ENCODE results near the gene KCNG2. TPM values are rescaled to one million over a fixed set of nuclear protein-coding genes. Genes with fewer than 3 reads are reported as not detected.
A peak's percentile ranks its signal among the peaks of the same experiment; 100 is the strongest.

KCNG2 gene
- total and polyA plus RNA-seq, 2 of the 13 experiments (the other 11 are each of a cell fraction or from before 2014, with no cell fraction given) = not detected

DNA sequence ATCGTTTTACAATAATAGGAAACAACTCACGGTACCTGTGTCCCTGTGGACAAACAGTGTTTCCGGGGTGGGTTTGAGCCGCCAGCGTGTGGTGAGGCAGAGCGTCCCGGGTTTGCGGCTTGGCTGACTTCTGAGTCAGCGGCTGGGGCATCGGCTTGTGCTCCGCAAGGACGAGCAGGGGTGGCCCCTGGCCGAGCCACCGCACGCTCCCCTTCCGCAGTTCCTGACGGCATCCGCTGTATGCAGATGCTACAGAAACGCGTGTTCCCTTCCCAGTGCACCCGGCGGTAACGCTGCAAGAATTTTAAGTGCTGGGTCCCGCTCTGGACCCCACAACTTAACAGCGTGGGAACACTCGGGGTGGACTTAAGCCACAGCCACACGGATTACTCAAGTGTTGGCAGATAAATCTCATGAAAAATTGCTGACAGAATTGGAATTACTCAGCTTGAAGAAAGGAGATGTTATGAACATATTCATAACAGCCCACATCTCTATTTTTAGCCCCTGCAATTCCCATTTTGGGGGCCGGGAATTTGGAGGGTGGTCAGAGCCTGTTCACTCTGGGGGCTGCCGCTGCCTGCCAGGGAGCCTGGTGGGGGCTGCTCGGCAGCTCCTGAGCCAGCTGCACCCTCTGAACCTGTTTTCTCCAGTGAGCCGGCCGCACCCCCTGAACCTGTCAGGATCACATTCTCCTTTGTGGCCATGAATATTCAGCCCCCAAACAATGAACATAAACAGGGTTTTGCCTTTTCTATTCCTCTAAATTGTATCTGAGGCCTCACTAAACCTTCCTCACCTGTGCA lies 12.6 kb upstream of the KCNG2 start:
- H3K4me2 ChIP-seq (ENCODE audit: low read depth, low read length) = no peak overlapping the region
- H3K27ac ChIP-seq (ENCODE audit: extremely low read length, insufficient read depth, low read length) = no peak overlapping the region
- no peak overlapping the region for H3K9ac ChIP-seq (ENCODE audit: insufficient read depth, low read depth, low read length)
- peaks cover 13% of the 10 kb centered on the region; the same call in 1 of the 2 replicates for H3K4me1 ChIP-seq (ENCODE audit: insufficient read depth, low read length)
- peaks cover 12 to 54% of the 10 kb centered on the region in 2 experiments for H3K27me3 ChIP-seq (ENCODE audit: control insufficient read depth in 1 of 2, insufficient read depth in 2 of 2, low read length in 2 of 2)
- H3K4me3 ChIP-seq (replicated peaks in 1 of 3; ENCODE audit: insufficient read depth in 1 of 3, low read depth in 2 of 3, low read length in 3 of 3) = no peak overlapping the region
- intact Hi-C loops (cut with micrococcal nuclease; ENCODE audit: unreplicated experiment) (no loop called here), in situ Hi-C loops (cut with HindIII; ENCODE audit: extremely low pct_ligation_motif_present, low pct_unique_long_range_greater_than_20kb) (no loop called here)
- no peak for DNase-seq (ENCODE audit: low spot score)
- ChIA-PET CTCF (ENCODE audit: low intra/inter-chr PET ratio, low total read pairs) (no interaction called here), POLR2A (no interaction called here)
- no peak overlapping the region for H2AFZ ChIP-seq (ENCODE audit: low read length)
- H3K79me2 ChIP-seq (ENCODE audit: insufficient read depth, low read length) = no peaks in the 10 kb centered on the region
- H3K9me3 ChIP-seq (ENCODE audit: low read length) = no peaks in the 10 kb centered on the region
- H4K20me1 ChIP-seq (ENCODE audit: insufficient read depth, low read length) = no peaks in the 10 kb centered on the region
- 17% methylated on average over 16 of the region's 32 CpGs for WGBS (ENCODE audit: low lambda C conversion rate)
- no peak for FAIRE-seq
- ATAC-seq = peak; percentile 21; the same call in 2 of the 3 replicates
- TF ChIP-seq EZH2 (conservative IDR thresholded peaks at IDR 0.05; ENCODE audit: low read depth, low read length) = peak; percentile 95
- no peak for TF ChIP-seq ARID2 (CRISPR knock-in tag; IDR thresholded peaks at IDR 0.05; ENCODE audit: borderline replicate concordance)
- H3K36me3 ChIP-seq (replicated peaks in 1 of 2; ENCODE audit: control insufficient read depth in 1 of 2, insufficient read depth in 2 of 2, low read length in 2 of 2) = no peaks in the 10 kb centered on the region
- BruUV-seq (replicated peaks) = no TSS peak

DNA sequence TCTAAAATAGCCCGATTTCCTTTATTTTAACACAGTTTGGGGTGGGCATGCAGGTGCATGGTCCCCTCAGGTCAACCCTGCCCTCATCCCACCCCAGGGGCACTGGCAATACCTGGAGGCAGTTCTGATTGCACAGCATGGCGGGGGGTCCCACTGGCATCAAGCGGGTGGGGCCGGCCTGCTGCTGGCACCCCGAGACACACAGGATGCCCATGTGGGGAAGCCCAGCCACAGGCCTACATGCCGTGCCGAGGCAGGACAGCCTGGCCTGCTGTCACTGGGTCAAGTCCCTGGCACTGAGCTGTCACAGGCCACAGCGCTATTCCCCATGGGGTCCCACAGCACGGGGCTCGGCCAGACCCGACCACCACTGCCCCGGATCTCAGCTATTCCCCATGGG lies 11.9 kb upstream of the KCNG2 start:
- TF ChIP-seq ZNF761 (CRISPR knock-in tag; conservative IDR thresholded peaks at IDR 0.05) (no peak), ZFP36L2 (CRISPR knock-in tag; IDR thresholded peaks at IDR 0.05) (no peak), ZMYM2 (CRISPR knock-in tag; IDR thresholded peaks at IDR 0.05) (no peak), AKAP8 (CRISPR knock-in tag; IDR thresholded peaks at IDR 0.05) (no peak), SIN3A (IDR thresholded peaks at IDR 0.05; ENCODE audit: borderline replicate concordance, low read depth, low read length) (no peak), ZNF589 (CRISPR knock-in tag; conservative IDR thresholded peaks at IDR 0.05) (no peak), ZNF510 (CRISPR knock-in tag; IDR thresholded peaks at IDR 0.05; ENCODE audit: low read depth) (no peak), ZNF850 (CRISPR knock-in tag; conservative IDR thresholded peaks at IDR 0.05) (no peak), STAG1 (CRISPR knock-in tag; IDR thresholded peaks at IDR 0.05) (no peak), HOXA5 (CRISPR knock-in tag; IDR thresholded peaks at IDR 0.05) (no peak), PRPF4 (IDR thresholded peaks at IDR 0.05; ENCODE audit: low read depth, low read length, poor library complexity, severe bottlenecking) (no peak), ZNF792 (CRISPR knock-in tag; IDR thresholded peaks at IDR 0.05) (no peak), RARG (CRISPR knock-in tag; IDR thresholded peaks at IDR 0.05; ENCODE audit: low read depth) (no peak), SATB2 (CRISPR knock-in tag; IDR thresholded peaks at IDR 0.05) (no peak)
- in situ Hi-C loops (cut with HindIII; ENCODE audit: extremely low pct_ligation_motif_present, low pct_unique_long_range_greater_than_20kb) (no loop called here), intact Hi-C loops (cut with micrococcal nuclease; ENCODE audit: unreplicated experiment) (no loop called here)
- BruUV-seq (replicated peaks) = no TSS peak
- FAIRE-seq (no peak), ATAC-seq (no peak), DNase-seq (ENCODE audit: low spot score) (no peak)
- H3K27ac ChIP-seq (ENCODE audit: extremely low read length, insufficient read depth, low read length) = no peak overlapping the region
- no peaks in the 10 kb centered on the region for H4K20me1 ChIP-seq (ENCODE audit: insufficient read depth, low read length)
- H3K4me3 ChIP-seq (replicated peaks in 1 of 3; ENCODE audit: insufficient read depth in 1 of 3, low read depth in 2 of 3, low read length in 3 of 3) = no peak overlapping the region
- no peak overlapping the region for H3K9ac ChIP-seq (ENCODE audit: insufficient read depth, low read depth, low read length)
- peaks cover 19% of the 10 kb centered on the region for H3K4me1 ChIP-seq (ENCODE audit: insufficient read depth, low read length)
- H3K36me3 ChIP-seq (replicated peaks in 1 of 2; ENCODE audit: control insufficient read depth in 1 of 2, insufficient read depth in 2 of 2, low read length in 2 of 2) = no peaks in the 10 kb centered on the region
- H3K79me2 ChIP-seq (ENCODE audit: insufficient read depth, low read length) = no peaks in the 10 kb centered on the region
- CTCF ChIA-PET (ENCODE audit: low intra/inter-chr PET ratio, low total read pairs) = no interaction called here
- no peaks in the 10 kb centered on the region for H3K9me3 ChIP-seq (ENCODE audit: low read length)
- no peak overlapping the region for H3K4me2 ChIP-seq (ENCODE audit: low read depth, low read length)
- 47% methylated on average over 1 of the region's 12 CpGs for WGBS (ENCODE audit: low lambda C conversion rate)
- POLR2A ChIA-PET = no interaction called here
- no peak overlapping the region for H2AFZ ChIP-seq (ENCODE audit: low read length)
- H3K27me3 ChIP-seq (ENCODE audit: control insufficient read depth in 1 of 2, insufficient read depth in 2 of 2, low read length in 2 of 2) = peaks cover 14 to 60% of the 10 kb centered on the region in 2 experiments

Measured in HepG2 (cell line).